CD14-positive monocyte (primary cell): ENCODE measurements around the gene NIFK. TPM values are rescaled to one million over a fixed set of nuclear protein-coding genes. Genes with fewer than 3 reads are reported as not detected.

Experiments used
- DNase-seq, 3 donors: peaks; one replicate each; pipeline ENCODE4 v3.0.0-alpha.2; 2011 to 2022
- H2AFZ ChIP-seq: 2 replicates; pipeline ENCODE4 v1.6.0; 2012; ENCODE audit warnings: mild to moderate bottlenecking, low read depth, low read length, inconsistent platforms; ENCODE audit not compliant: insufficient read depth, poor library complexity, severe bottlenecking
- H3K27ac ChIP-seq, 2 donors: 1 replicate in 1 of 2; 2 replicates in 1 of 2; pipeline ENCODE4 v1.5.1; 2012 to 2013; ENCODE audit warnings: low read length in 2 of 2, control low read depth in 1 of 2, inconsistent platforms in 1 of 2, low read depth in 1 of 2, mild to moderate bottlenecking in 1 of 2
- H3K27me3 ChIP-seq, 2 donors: one replicate each; pipeline versions ENCODE4 v1.6.0 to v1.6.1; 2011 to 2013; ENCODE audit warnings: low read length in 2 of 2; ENCODE audit not compliant: control insufficient read depth in 2 of 2, insufficient read depth in 2 of 2
- H3K36me3 ChIP-seq, 2 donors: replicated peaks in 1 of 2; 1 replicate in 1 of 2; 2 replicates in 1 of 2; pipeline versions ENCODE4 v1.5.1 to v1.6.1; 2012 to 2013; ENCODE audit warnings: low read length in 2 of 2, control low read depth in 1 of 2, inconsistent platforms in 1 of 2, mild to moderate bottlenecking in 1 of 2; ENCODE audit not compliant: insufficient read depth in 2 of 2, control insufficient read depth in 1 of 2
- H3K4me1 ChIP-seq, 2 donors: 1 replicate in 1 of 2; 2 replicates in 1 of 2; pipeline versions ENCODE4 v1.5.1 to v1.6.1; 2012 to 2013; ENCODE audit warnings: low read length in 2 of 2, control low read depth in 1 of 2, inconsistent platforms in 1 of 2, mild to moderate bottlenecking in 1 of 2, moderate library complexity in 1 of 2; ENCODE audit not compliant: insufficient read depth in 2 of 2, control insufficient read depth in 1 of 2
- H3K4me2 ChIP-seq: replicated peaks from 2 replicates; pipeline ENCODE3; 2012; ENCODE audit warnings: low read length, moderate library complexity, mild to moderate bottlenecking; ENCODE audit not compliant: poor library complexity, severe bottlenecking; ENCODE audit errors: extremely low read depth
- H3K4me3 ChIP-seq, 3 experiments: fragments of 200-600 bp in 1 of 3; sonication (generic) in 1 of 3; replicated peaks in 1 of 3; 1 replicate in 2 of 3; 2 replicates in 1 of 3; pipeline ENCODE4 v1.5.1; 2011 to 2013; ENCODE audit warnings: low read length in 3 of 3, mild to moderate bottlenecking in 3 of 3, control low read depth in 2 of 3, low read depth in 2 of 3, inconsistent platforms in 1 of 3, moderate library complexity in 1 of 3
- H3K79me2 ChIP-seq: 2 replicates; pipeline ENCODE4 v1.6.0; 2012; ENCODE audit warnings: mild to moderate bottlenecking, control low read depth, inconsistent platforms, low read length, moderate library complexity; ENCODE audit not compliant: insufficient read depth
- H3K9ac ChIP-seq: 2 replicates; pipeline ENCODE4 v1.6.0; 2017; ENCODE audit warnings: low read length, mild to moderate bottlenecking; ENCODE audit not compliant: insufficient read depth, poor library complexity, severe bottlenecking
- H3K9me3 ChIP-seq, 2 donors: replicated peaks in 1 of 2; 1 replicate in 1 of 2; 2 replicates in 1 of 2; pipeline versions ENCODE4 v1.5.1 to v1.6.1; 2012 to 2013; ENCODE audit warnings: low read length in 2 of 2, control low read depth in 1 of 2; ENCODE audit not compliant: control insufficient read depth in 1 of 2, insufficient read depth in 1 of 2
- H4K20me1 ChIP-seq: 2 replicates; pipeline ENCODE4 v1.6.0; 2012; ENCODE audit warnings: mild to moderate bottlenecking, low read length, control low read depth, moderate library complexity; ENCODE audit not compliant: insufficient read depth
- H3K27ac Mint-ChIP-seq, 7 donors: one replicate each; pipeline ENCODE4 v1.8.0; 2020; ENCODE audit warnings: mild to moderate bottlenecking in 7 of 7, mixed read lengths in 7 of 7, moderate library complexity in 6 of 7, inconsistent platforms in 2 of 7
- H3K27me3 Mint-ChIP-seq, 3 donors: one replicate each; pipeline ENCODE4 v1.8.0; 2021 to 2022; ENCODE audit warnings: low read depth in 3 of 3, mild to moderate bottlenecking in 3 of 3, mixed read lengths in 3 of 3, moderate library complexity in 3 of 3, inconsistent platforms in 1 of 3
- H3K36me3 Mint-ChIP-seq, 2 donors: one replicate each; pipeline ENCODE4 v1.8.0; 2020; ENCODE audit warnings: mixed read lengths in 2 of 2, inconsistent platforms in 1 of 2, mild to moderate bottlenecking in 1 of 2
- H3K4me1 Mint-ChIP-seq: one replicate; pipeline ENCODE4 v1.8.0; 2020; ENCODE audit warnings: mild to moderate bottlenecking, mixed read lengths
- H3K4me3 Mint-ChIP-seq, 2 donors: one replicate each; pipeline ENCODE4 v1.8.0; 2020; ENCODE audit warnings: mild to moderate bottlenecking in 2 of 2, mixed read lengths in 2 of 2, moderate library complexity in 1 of 2
- H3K9me3 Mint-ChIP-seq, 7 donors: one replicate each; pipeline ENCODE4 v1.8.0; 2020 to 2022; ENCODE audit warnings: mixed read lengths in 7 of 7, mild to moderate bottlenecking in 6 of 7, moderate library complexity in 6 of 7, inconsistent platforms in 2 of 7
- WGBS: methylation state at CpG from one replicate; pipeline ENCODE4 v1.1.5; 2013; ENCODE audit warnings: missing lambda C conversion rate; ENCODE audit not compliant: insufficient coverage; 5-methylcytosine and 5-hydroxymethylcytosine counted together
- intact Hi-C, 2 donors: fragments of 100-400 bp; cut with micrococcal nuclease; formaldehyde crosslinking; loops; one replicate each; pipeline versions ENCODE4 v1.15.0 to v1.15.1; 2023
- polyA plus RNA-seq, 3 donors: library from polyadenylated mRNA; depleted of rRNA in 1 of 3; unstranded in 2 of 3; stranded (reverse) in 1 of 3; fragments of 300-500 nt in 2 of 3; fragments of >200 nt in 1 of 3; fragmentation: Illumina TruSeq in 2 of 3; gene quantifications; 1 replicate in 2 of 3; 2 replicates in 1 of 3; pipeline ENCODE4 v1.2.3, GENCODE V29; 2012 to 2021
- TF ChIP-seq, protein P1 (sequence below): fragments of 200-600 bp; IDR thresholded peaks from one replicate; pipeline ENCODE4 v1.8.0; 2022; ENCODE audit warnings: antibody characterized with exemption, mild to moderate bottlenecking

NIFK gene
- polyA plus RNA-seq, 3 donors, result 6.6 to 32.6 (median 30.6) TPM

DNA sequence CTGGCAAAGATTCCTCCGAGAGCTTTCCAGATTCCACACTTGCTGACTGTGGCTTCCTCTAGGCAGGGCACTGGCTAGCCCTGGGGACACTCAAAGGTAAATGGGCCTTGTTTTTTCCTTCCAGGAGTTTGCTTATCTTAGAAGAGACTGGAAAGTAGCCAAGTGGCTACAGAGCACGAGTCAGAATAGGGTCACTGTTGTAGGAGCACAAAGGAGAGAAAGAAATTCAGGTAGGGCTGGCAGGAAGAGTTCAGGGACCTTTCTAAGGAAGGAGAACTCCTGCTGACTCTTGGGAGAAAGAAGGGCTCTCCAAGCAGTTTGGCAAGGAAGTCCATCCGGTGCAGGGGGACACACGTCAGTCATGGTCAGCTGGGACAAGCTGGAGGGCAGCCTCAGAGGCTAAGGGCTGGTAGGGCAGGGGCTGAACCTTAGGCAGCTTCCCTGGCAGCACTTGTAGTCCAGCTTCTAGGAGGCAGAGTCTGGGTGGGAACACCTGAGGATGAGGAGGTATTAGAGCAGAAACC lies 39.5 kb downstream of the NIFK start:
- WGBS, result 69% methylated on average over 4 of the region's 4 CpGs
- intact Hi-C loops, result loop anchor here in 1 of 2 donors (5.0 kb wide), 1 partner anchor 45 kb away; no protein-coding TSS in a partner anchor
- no peak for DNase-seq
- Mint-ChIP-seq H3K36me3 (no peaks in the 10 kb centered on the region), H3K4me3 (no peak overlapping the region), H3K27me3 (peaks cover 0 to 2% (median 1%) of the 10 kb centered on the region in 3 donors), H3K4me1 (peaks cover 37% of the 10 kb centered on the region), H3K9me3 (no peaks in the 10 kb centered on the region), H3K27ac (peak overlapping the region in 5 of 7 donors; percentile 10 to 77 (median 48))
- no peak overlapping the region for H3K27ac ChIP-seq
- H3K9me3 ChIP-seq, result no peaks in the 10 kb centered on the region
- TF ChIP-seq, protein P1, sequence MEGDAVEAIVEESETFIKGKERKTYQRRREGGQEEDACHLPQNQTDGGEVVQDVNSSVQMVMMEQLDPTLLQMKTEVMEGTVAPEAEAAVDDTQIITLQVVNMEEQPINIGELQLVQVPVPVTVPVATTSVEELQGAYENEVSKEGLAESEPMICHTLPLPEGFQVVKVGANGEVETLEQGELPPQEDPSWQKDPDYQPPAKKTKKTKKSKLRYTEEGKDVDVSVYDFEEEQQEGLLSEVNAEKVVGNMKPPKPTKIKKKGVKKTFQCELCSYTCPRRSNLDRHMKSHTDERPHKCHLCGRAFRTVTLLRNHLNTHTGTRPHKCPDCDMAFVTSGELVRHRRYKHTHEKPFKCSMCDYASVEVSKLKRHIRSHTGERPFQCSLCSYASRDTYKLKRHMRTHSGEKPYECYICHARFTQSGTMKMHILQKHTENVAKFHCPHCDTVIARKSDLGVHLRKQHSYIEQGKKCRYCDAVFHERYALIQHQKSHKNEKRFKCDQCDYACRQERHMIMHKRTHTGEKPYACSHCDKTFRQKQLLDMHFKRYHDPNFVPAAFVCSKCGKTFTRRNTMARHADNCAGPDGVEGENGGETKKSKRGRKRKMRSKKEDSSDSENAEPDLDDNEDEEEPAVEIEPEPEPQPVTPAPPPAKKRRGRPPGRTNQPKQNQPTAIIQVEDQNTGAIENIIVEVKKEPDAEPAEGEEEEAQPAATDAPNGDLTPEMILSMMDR, result no peak
- no peaks in the 10 kb centered on the region for H3K27me3 ChIP-seq
- no peak overlapping the region for H3K4me3 ChIP-seq
- H4K20me1 ChIP-seq, result no peaks in the 10 kb centered on the region
- H3K4me2 ChIP-seq, result no peak overlapping the region
- H3K4me1 ChIP-seq, result peaks cover 26 to 27% of the 10 kb centered on the region in 2 donors
- H3K9ac ChIP-seq, result no peak overlapping the region
- H2AFZ ChIP-seq, result no peak overlapping the region
- no peaks in the 10 kb centered on the region for H3K36me3 ChIP-seq
- no peaks in the 10 kb centered on the region for H3K79me2 ChIP-seq

DNA sequence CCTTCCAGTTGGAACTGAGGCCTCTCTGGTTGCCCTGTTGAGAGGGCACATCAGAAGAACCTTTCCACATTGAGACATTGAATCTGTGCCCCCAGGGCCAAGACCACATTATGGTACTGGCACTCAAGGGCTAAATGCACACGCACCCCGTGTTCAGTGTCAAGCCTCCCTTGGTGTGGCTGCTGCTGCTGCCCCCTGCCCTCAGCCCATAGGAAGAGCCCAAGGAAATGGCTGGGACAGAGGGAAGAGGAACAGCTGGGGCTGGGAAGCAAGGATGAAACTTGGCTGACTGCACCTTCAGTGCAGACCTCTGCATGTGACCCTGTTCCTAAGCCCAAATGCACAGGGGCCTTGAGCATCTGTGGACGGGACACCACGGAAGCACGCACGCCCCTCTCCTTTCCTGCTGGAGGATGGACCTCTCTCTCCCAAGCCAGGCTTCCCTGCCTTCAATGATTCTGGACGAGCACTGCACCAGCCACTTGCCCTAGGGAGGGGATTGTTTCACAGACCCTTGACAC lies 40.2 kb downstream of the NIFK start:
- Histone ChIP-seq H3K4me2 (no peak overlapping the region), H2AFZ (no peak overlapping the region), H3K36me3 (no peaks in the 10 kb centered on the region), H3K27ac (no peak overlapping the region), H3K9ac (no peak overlapping the region), H3K27me3 (no peaks in the 10 kb centered on the region), H3K4me1 (peaks cover 23 to 27% of the 10 kb centered on the region in 2 donors), H3K9me3 (no peaks in the 10 kb centered on the region), H4K20me1 (no peaks in the 10 kb centered on the region), H3K79me2 (no peaks in the 10 kb centered on the region), H3K4me3 (no peak overlapping the region)
- Mint-ChIP-seq H3K4me1 (peaks cover 32% of the 10 kb centered on the region), H3K36me3 (no peaks in the 10 kb centered on the region), H3K27ac (peak overlapping the region in 2 of 7 donors; percentile 24 to 26), H3K4me3 (no peak overlapping the region), H3K27me3 (peaks cover 0 to 2% (median 1%) of the 10 kb centered on the region in 3 donors), H3K9me3 (no peaks in the 10 kb centered on the region)
- DNase-seq, result no peak
- intact Hi-C loops, result loop anchor here in 1 of 2 donors (5.0 kb wide), 1 partner anchor 44 kb away; no protein-coding TSS in a partner anchor
- TF ChIP-seq, protein P1, result no peak
- WGBS, result 100% methylated on average over 5 of the region's 7 CpGs
